ENCODE results near the gene COL24A1. TPM values are rescaled to one million over a fixed set of nuclear protein-coding genes. Genes with fewer than 3 reads are reported as not detected.

COL24A1 gene
- total and polyA plus RNA-seq, 2 of the 8 experiments (the other 6 are each of a cell fraction or from before 2014, with no cell fraction given): 0.23 to 1.1 TPM

DNA sequence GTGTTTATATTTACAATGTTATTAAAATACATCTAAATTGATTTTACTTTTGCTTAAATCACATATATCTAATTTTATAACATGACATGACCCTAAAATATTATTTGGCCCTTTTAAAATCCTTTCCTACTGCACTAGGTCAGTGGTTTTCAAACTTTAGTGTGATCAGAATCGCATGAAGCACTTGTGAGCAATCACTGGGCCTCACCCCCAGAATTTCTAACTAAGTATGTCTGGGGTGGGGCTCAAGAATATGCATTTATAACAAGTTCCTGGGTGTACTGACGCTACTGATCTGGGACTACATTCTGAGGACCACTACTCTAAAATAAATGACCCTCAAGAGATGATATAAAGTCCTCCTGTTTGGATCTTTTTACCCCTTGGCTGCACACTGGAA is 8.8 kb downstream of the COL24A1 start (continued):
- TF ChIP-seq POLR2AphosphoS5 (IDR thresholded peaks at IDR 0.05; ENCODE audit: low read depth, low read length) (no peak), JUN (IDR thresholded peaks at IDR 0.05; ENCODE audit: low read depth, low read length) (no peak), CHD2 (IDR thresholded peaks at IDR 0.05; ENCODE audit: low read length) (no peak)

Data from H1 (cell line).